GM10248 (cell line): ENCODE data around the gene PAX5.

Experiments used
- CTCF ChIA-PET: fragments of 300-600 bp; sonication (Branson Sonifier 250); formaldehyde crosslinking; extraction: SDS; loops from one replicate; lab custom pipeline; 2021; ENCODE audit warnings: antibody characterized with exemption; lab: Yijun Ruan, JAX
- POLR2A ChIA-PET: fragments of 350-650 bp; sonication (Branson Sonifier 250); formaldehyde crosslinking; extraction: SDS; loops from one replicate; lab custom pipeline; 2020; ENCODE audit warnings: antibody characterized with exemption; lab: Yijun Ruan, JAX
- DNase-seq: peaks from one replicate; pipeline ENCODE4 v3.0.0; 2012; ENCODE audit errors: extremely low spot score
- TF ChIP-seq, protein P1 (sequence below): IDR thresholded peaks from 2 replicates; pipeline ENCODE4 v1.5.1; 2012; ENCODE audit warnings: mild to moderate bottlenecking, low read depth; ENCODE audit errors: extremely low read depth, missing control alignments, control extremely low read depth

PAX5 gene

DNA sequence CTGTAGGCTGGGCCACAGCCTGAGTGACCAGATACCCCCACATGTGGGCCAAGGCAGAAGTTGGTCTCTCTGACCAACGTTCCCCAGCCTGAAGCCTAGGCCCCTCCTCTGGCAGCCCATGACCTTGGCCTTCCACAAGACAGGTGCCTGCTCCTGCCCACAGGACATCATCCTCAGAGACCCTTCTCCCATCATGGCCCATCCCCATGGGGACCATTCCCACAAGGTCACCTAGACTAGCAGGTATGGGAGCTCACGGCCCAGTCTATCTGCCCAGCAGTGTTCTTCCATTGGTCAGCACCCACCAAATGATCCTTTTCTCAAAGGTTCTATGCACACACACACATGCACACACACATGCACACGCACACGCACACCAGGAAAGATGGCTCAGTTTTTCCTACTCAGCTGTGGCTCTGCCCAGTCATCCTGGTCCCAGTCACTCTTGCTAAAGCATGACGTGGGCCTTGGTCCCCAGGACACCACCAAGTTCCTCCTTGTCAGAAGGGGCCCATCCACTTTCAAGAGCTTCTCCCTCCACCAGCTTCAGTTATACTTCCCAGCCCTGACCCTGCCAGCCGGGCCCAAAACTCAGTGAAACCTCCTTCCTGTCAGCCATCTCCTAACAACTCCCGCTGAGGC, 65.4 kb downstream of the PAX5 start:
- POLR2A ChIA-PET: no interaction called here
- DNase-seq: no peak
- TF ChIP-seq, protein P1, sequence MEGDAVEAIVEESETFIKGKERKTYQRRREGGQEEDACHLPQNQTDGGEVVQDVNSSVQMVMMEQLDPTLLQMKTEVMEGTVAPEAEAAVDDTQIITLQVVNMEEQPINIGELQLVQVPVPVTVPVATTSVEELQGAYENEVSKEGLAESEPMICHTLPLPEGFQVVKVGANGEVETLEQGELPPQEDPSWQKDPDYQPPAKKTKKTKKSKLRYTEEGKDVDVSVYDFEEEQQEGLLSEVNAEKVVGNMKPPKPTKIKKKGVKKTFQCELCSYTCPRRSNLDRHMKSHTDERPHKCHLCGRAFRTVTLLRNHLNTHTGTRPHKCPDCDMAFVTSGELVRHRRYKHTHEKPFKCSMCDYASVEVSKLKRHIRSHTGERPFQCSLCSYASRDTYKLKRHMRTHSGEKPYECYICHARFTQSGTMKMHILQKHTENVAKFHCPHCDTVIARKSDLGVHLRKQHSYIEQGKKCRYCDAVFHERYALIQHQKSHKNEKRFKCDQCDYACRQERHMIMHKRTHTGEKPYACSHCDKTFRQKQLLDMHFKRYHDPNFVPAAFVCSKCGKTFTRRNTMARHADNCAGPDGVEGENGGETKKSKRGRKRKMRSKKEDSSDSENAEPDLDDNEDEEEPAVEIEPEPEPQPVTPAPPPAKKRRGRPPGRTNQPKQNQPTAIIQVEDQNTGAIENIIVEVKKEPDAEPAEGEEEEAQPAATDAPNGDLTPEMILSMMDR: no peak
- CTCF ChIA-PET: interaction anchor here (0.8 to 1.8 kb wide), 9 partner anchors 9 to 96 kb away, joined by 3 to 10 read pairs (median 5); no protein-coding TSS in a partner anchor

DNA sequence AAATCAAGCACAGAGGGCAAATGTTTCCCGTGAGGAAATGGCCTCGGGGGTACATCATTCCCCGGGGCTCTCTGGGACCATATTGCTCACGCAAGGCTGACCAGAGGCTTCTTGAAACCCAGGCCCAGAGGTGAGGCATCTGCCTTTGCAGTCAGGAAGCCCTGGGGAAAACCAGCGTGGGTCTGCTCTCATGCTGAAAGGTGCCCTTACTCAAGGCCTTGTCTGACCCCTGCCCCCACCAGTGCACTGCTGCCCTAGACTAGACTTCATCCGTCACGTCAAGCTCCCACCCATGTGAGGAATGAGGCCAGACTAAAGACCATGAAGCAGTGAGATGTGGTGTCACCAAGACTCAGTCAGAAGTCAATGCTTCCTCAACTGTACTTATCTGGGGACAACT, 66.1 kb downstream of the PAX5 start:
- CTCF ChIA-PET: interaction anchor here (0.6 to 1.8 kb wide), 7 partner anchors 8 to 95 kb away, joined by 3 to 10 read pairs (median 5); no protein-coding TSS in a partner anchor
- TF ChIP-seq, protein P1: no peak
- no peak for DNase-seq
- POLR2A ChIA-PET: no interaction called here

GRCh38 chr9:36966371-36967097, 67.5 kb downstream of the PAX5 start:
- TF ChIP-seq, protein P1: no peak
- ChIA-PET POLR2A (no interaction called here), CTCF (interaction anchor here (1.4 kb wide), 1 partner anchor 10 kb away, joined by 5 read pairs; no protein-coding TSS in a partner anchor)

DNA sequence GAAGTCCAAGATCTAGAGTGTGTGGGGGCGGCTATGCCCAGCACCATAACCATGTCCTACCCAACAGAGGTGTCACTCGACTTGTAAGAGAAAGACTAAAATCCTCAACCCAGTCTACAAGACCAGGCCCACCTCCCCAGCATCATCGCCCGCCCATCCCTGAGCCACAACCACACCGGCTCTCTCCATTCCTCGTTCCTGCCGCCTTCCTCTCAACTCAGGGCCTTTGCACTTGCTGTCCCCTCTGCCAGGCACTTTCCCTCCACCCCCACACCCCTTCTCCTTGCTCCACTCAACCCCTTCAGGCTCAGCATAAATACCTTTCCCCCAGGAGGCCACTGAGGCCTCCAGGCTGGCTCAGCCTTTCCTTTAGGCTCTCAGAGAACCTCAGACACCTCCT, 69.3 kb downstream of the PAX5 start:
- CTCF ChIA-PET: no interaction called here
- POLR2A ChIA-PET: no interaction called here
- TF ChIP-seq, protein P1: no peak
- DNase-seq: no peak

More at GRCh38 chr9:36966371-36967097, 67.5 kb downstream of the PAX5 start:
- no peak for DNase-seq

DNA sequence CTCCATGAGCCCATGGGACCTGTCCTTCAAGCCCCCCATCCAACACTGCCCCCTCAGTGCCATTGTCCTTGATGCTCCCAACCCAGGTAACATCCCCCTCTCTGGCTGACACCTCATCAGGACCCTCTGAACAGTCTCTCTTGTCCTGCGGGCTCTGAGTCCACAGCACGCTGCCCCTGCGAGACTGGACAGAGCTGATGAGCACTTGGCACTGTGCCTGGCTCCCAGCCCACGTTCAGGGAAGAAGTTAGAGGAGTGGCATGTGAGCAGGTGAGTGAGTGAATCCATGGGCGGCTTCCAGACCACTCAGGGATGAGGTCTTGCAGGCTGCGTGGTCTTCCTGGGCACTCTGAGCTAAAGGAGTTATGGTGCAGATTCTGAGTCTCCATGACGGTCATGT, 70.7 kb downstream of the PAX5 start:
- TF ChIP-seq, protein P1: no peak
- CTCF ChIA-PET: no interaction called here
- POLR2A ChIA-PET: no interaction called here
- DNase-seq: no peak

DNA sequence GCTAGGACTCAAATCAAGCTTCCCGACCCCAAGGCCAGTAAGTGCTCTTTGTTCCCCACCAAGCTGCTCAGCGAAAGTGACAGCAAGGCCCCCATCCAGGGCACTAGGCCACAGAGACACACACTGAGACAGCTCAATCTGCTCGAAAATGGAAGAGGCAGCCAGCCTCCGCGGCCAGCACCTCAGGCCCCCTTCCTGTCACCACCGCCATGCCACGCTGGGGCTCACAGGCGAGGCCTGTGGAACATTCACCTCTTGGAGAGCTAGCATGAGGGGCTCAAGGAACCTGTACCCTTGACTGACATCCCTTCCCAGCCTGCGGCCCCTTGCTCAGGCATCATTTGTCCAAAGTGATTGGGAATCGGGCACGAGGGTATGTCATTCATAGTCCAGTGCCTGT, 71.4 kb downstream of the PAX5 start:
- no peak for DNase-seq
- ChIA-PET POLR2A (no interaction called here), CTCF (interaction anchor here (1.3 to 1.7 kb wide), 4 partner anchors 13 to 555 kb away, joined by 3 to 5 read pairs (median 4); no protein-coding TSS in a partner anchor)
- TF ChIP-seq, protein P1: no peak
